ENCODE data around the gene EIF2S1.

- TF ChIP-seq POLR2AphosphoS5 (IDR thresholded peaks at IDR 0.05; ENCODE audit: borderline replicate concordance, low read depth, low read length) = no peak
- no peak for TF ChIP-seq EZH2 (IDR thresholded peaks at IDR 0.05)
These were observed 25.0 kb downstream of the EIF2S1 start for GRCh38 chr14:67385120-67385519.

Measured in SK-N-MC (cell line).